ENCODE results near the gene CES3. TPM values are rescaled to one million over a fixed set of nuclear protein-coding genes. Genes with fewer than 3 reads are reported as not detected.

Gene CES3
- total RNA-seq, 1 experiment from 2014 or later = 0.95 TPM

- Mint-ChIP-seq H3K36me3 (ENCODE audit: insufficient read depth, unreplicated experiment) (no peaks in the 10 kb centered on the region), H3K27ac (ENCODE audit: unreplicated experiment) (no peak overlapping the region), H3K4me1 (ENCODE audit: low read depth, unreplicated experiment) (no peaks in the 10 kb centered on the region), H3K4me3 (ENCODE audit: unreplicated experiment) (no peak overlapping the region), H3K9me3 (ENCODE audit: unreplicated experiment) (no peaks in the 10 kb centered on the region), H3K27me3 (ENCODE audit: insufficient read depth, unreplicated experiment) (no peaks in the 10 kb centered on the region)
- no peaks in the 10 kb centered on the region for H3K27me3 ChIP-seq (replicated peaks; ENCODE audit: control insufficient read depth, insufficient read depth, low read length)
- no TSS peak for BruUV-seq (replicated peaks)
- no peak for DNase-seq
- ChIA-PET POLR2A (interaction anchor here (0.6 kb wide), 1 partner anchor 317 kb away, joined by 3 read pairs; no protein-coding TSS in a partner anchor), CTCF (interaction anchor here (1.1 kb wide), 1 partner anchor 203 kb away, joined by 3 read pairs; no protein-coding TSS in a partner anchor)
- H3K9me3 ChIP-seq = no peaks in the 10 kb centered on the region
- TF ChIP-seq, protein P1, sequence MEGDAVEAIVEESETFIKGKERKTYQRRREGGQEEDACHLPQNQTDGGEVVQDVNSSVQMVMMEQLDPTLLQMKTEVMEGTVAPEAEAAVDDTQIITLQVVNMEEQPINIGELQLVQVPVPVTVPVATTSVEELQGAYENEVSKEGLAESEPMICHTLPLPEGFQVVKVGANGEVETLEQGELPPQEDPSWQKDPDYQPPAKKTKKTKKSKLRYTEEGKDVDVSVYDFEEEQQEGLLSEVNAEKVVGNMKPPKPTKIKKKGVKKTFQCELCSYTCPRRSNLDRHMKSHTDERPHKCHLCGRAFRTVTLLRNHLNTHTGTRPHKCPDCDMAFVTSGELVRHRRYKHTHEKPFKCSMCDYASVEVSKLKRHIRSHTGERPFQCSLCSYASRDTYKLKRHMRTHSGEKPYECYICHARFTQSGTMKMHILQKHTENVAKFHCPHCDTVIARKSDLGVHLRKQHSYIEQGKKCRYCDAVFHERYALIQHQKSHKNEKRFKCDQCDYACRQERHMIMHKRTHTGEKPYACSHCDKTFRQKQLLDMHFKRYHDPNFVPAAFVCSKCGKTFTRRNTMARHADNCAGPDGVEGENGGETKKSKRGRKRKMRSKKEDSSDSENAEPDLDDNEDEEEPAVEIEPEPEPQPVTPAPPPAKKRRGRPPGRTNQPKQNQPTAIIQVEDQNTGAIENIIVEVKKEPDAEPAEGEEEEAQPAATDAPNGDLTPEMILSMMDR (IDR thresholded peaks at IDR 0.05; ENCODE audit: insufficient read depth in 1 of 2, low read depth in 1 of 2, low read length in 1 of 2, severe bottlenecking in 1 of 2, unreplicated experiment in 1 of 2) = no peak
- intact Hi-C loops (cut with micrococcal nuclease; ENCODE audit: unreplicated experiment) = no loop called here
- peaks cover under 1% of the 10 kb centered on the region; the same call in 1 of the 2 replicates for H3K4me1 ChIP-seq
- H3K36me3 ChIP-seq (ENCODE audit: control insufficient read depth, insufficient read depth, low read length) = no peaks in the 10 kb centered on the region
- H3K4me3 ChIP-seq (ENCODE audit: low read depth, low read length) = no peak overlapping the region
Observed at GRCh38 chr16:66983033-66983432, 22.0 kb downstream of the CES3 start.

- ChIA-PET POLR2A (no interaction called here), CTCF (interaction anchor here (1.5 kb wide), 1 partner anchor 194 kb away, joined by 3 read pairs; no protein-coding TSS in a partner anchor)
Observed at GRCh38 chr16:66984892-66985311, 23.8 kb downstream of the CES3 start.

DNA sequence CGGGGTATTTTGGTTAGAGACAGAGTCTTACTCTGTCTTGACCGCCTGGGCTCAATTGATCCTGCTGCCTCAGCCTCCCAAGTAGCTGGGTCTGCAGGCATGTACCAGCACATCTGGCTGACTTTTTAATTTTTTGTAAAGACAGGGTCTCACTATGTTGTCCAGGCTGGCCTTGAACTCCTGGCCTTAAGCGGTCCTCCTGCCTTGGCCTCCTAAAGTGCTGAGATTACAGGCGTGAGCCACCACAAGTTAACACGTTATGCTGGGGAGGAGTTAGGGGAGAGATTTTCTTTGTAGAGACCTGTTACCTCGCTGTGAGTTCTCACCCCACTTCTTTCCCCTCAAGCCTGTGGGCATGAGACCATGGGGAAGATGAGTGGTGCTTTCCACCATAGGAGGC is 25.5 kb downstream of the CES3 start:
- DNase-seq = no peak
- H3K27me3 ChIP-seq (replicated peaks; ENCODE audit: control insufficient read depth, insufficient read depth, low read length) = no peaks in the 10 kb centered on the region
- POLR2A ChIA-PET = no interaction called here
- no peak overlapping the region for H3K4me3 Mint-ChIP-seq (ENCODE audit: unreplicated experiment)
- CTCF ChIA-PET = no interaction called here
- no peaks in the 10 kb centered on the region for H3K9me3 ChIP-seq
- no peaks in the 10 kb centered on the region for H3K36me3 ChIP-seq (ENCODE audit: control insufficient read depth, insufficient read depth, low read length)
- no peak overlapping the region for H3K4me3 ChIP-seq (ENCODE audit: low read depth, low read length)
- no peak overlapping the region for H3K27ac Mint-ChIP-seq (ENCODE audit: unreplicated experiment)
- H3K36me3 Mint-ChIP-seq (ENCODE audit: insufficient read depth, unreplicated experiment) = no peaks in the 10 kb centered on the region
- intact Hi-C loops (cut with micrococcal nuclease; ENCODE audit: unreplicated experiment) = no loop called here
- TF ChIP-seq, protein P1 (IDR thresholded peaks at IDR 0.05; ENCODE audit: insufficient read depth in 1 of 2, low read depth in 1 of 2, low read length in 1 of 2, severe bottlenecking in 1 of 2, unreplicated experiment in 1 of 2) = no peak
- no peaks in the 10 kb centered on the region for H3K9me3 Mint-ChIP-seq (ENCODE audit: unreplicated experiment)
- BruUV-seq (replicated peaks) = no TSS peak
- H3K4me1 ChIP-seq = peaks cover 6% of the 10 kb centered on the region; the same call in 1 of the 2 replicates
- no peaks in the 10 kb centered on the region for H3K27me3 Mint-ChIP-seq (ENCODE audit: insufficient read depth, unreplicated experiment)
- H3K4me1 Mint-ChIP-seq (ENCODE audit: low read depth, unreplicated experiment) = no peaks in the 10 kb centered on the region

More at GRCh38 chr16:66984892-66985311, 23.8 kb downstream of the CES3 start:
- Histone ChIP-seq H3K4me1 (peaks cover 6% of the 10 kb centered on the region; the same call in 1 of the 2 replicates), H3K36me3 (ENCODE audit: control insufficient read depth, insufficient read depth, low read length) (no peaks in the 10 kb centered on the region), H3K27me3 (replicated peaks; ENCODE audit: control insufficient read depth, insufficient read depth, low read length) (no peaks in the 10 kb centered on the region), H3K9me3 (no peaks in the 10 kb centered on the region), H3K4me3 (ENCODE audit: low read depth, low read length) (no peak overlapping the region)
- Mint-ChIP-seq H3K36me3 (ENCODE audit: insufficient read depth, unreplicated experiment) (no peaks in the 10 kb centered on the region), H3K9me3 (ENCODE audit: unreplicated experiment) (no peaks in the 10 kb centered on the region), H3K27ac (ENCODE audit: unreplicated experiment) (no peak overlapping the region), H3K27me3 (ENCODE audit: insufficient read depth, unreplicated experiment) (no peaks in the 10 kb centered on the region), H3K4me1 (ENCODE audit: low read depth, unreplicated experiment) (no peaks in the 10 kb centered on the region), H3K4me3 (ENCODE audit: unreplicated experiment) (no peak overlapping the region)
- DNase-seq = no peak
- intact Hi-C loops (cut with micrococcal nuclease; ENCODE audit: unreplicated experiment) = no loop called here
- TF ChIP-seq, protein P1 (IDR thresholded peaks at IDR 0.05; ENCODE audit: insufficient read depth in 1 of 2, low read depth in 1 of 2, low read length in 1 of 2, severe bottlenecking in 1 of 2, unreplicated experiment in 1 of 2) = no peak
- no TSS peak for BruUV-seq (replicated peaks)
